ENCODE measurements around the gene ZNF396. TPM values are rescaled to one million over a fixed set of nuclear protein-coding genes. Genes with fewer than 3 reads are reported as not detected.
A peak's percentile ranks its signal among the peaks of the same experiment; 100 is the strongest.

Gene ZNF396
- total RNA-seq, 1 donor from 2014 or later: 1.6 TPM

DNA sequence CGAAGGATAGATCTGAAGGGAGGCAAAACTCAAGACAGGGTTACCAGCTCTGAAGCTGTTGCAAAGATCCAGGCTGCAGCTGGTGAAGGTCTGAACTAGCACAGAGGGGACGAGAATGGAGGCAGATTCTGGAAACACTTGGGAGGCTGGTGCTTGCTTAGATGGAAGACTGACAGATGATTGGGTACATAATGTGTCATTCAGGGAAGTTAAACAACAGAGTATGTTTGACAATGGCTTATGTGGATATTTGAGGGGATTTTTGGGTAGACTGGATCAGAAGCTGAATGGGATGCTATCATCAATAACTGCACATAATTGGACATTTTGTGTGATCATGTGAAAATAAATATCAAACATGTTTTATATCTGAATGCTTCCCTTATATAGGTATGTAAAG, 2.3 kb upstream of the ZNF396 start:
- no peak for DNase-seq

DNA sequence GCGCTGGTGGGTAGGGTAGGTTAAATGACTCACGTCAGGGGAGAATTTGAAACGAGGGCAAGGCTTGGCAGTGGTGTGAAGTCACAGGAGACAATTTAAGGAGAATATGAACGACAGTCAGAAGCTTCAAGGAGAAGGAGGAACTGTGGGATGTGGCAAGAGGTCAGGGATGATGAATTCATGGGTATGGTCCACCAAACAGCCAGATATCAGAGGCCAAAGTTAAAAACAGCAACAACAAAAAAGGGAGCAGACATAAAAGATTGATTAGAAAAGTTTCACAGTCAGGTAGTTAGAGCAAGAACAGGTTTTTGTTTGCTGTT, 1.4 kb upstream of the ZNF396 start:
- no peak for DNase-seq

DNA sequence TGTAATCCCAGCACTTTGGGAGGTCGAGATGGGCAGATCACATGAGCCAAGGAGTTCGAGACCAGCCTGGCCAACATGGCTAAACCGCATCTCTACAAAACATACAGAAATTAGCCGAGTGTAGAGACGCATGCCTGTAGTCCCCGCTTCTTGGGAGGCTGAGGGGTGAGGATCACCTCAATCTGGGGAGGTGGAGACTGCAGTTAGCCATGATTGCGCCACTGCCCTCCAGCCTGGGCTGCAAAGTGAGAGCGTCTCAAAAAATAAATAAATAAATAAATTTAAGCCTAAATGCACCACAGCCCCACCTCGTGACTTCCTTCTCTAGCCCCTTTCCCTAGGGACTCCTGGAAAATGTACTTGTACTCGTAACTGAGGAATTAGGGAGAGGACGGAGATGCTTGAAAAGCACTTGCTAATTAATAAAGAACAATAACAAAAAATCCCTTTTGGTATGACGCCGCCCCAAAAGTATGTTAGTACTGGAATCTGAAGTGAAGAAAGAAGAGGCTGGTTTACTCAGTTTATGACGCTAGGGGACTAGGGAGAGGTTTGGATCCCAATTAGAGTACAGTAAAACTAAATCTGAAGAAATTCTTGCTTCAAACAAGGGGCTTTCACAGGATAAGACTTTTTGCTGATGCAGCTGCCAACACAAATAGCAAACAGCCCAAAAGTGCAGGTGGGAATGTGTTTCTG, 887 bp upstream of the ZNF396 start:
- no peak for DNase-seq

DNA sequence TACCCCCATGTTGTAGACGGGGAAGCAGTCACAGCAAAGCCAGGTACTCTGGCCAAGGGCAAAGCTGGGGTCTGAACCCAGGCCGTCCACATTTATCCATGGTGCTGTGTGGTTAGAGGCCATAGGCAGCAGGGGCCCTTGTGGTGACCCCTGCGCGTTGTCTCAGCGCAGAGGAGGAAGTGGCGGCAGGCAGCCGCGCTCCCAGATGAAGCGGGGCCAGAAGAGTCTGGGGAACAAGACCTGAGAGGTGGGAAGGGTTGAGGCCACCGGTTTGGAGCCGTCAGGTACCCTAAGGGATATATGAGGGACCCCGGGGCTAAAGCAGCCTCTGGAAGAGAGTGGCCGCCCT, 770 bp downstream of the ZNF396 start:
- no peak for DNase-seq

DNA sequence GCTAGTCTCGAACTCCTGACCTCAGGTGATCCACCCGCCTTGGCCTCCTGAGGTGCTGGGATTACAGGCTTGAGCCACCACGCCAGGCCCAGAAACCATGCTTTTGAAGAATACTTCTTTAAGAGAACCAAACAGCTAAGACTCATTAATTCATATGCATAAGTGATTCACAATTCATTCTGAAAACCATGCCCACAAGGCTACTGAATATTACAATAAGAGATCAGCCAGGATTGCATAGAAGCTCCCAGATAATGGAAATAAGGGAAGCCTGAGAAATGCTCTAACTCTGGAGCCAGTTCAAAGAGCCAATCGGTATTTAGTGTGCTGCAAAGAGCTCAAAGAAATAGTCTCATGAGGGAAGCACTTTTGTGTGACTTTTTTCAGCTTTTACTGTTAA, 2.4 kb downstream of the ZNF396 start:
- no peak for DNase-seq

DNA sequence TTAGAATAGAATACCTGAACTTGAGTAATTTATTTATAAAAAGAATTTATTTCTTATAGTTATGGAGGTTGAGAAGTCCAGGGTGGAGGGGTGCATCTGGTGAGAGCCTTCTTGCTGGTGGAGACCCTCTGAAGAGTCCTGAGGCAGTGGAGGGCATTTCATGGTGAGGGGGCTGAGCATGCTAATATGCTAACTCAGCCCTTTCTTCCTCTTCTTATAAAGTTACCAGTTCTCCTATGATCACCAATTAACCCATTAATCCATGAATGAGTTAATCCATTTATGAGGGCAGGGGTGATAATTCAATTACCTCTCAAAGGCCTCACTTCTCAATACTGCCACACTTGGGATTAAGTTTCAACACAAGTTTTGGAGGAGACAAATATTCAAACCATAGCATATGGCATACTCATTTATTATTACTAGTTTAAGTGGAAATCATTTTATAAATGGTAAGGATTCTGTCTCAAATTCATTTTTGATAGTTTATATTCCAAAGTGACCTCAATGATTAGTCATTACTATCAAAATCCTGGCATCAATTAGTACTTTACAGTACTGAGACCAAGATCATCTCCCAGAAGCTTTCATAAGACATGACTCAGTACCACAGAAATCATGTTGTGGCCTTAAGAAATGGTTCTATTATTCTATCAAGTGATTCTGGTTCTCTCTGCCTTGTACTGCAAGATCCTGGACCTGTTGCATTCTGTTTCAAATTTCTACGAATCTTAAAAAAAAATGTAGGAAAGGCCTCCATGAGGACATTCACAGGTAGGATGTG, 5.5 kb downstream of the ZNF396 start:
- no peak for DNase-seq

DNA sequence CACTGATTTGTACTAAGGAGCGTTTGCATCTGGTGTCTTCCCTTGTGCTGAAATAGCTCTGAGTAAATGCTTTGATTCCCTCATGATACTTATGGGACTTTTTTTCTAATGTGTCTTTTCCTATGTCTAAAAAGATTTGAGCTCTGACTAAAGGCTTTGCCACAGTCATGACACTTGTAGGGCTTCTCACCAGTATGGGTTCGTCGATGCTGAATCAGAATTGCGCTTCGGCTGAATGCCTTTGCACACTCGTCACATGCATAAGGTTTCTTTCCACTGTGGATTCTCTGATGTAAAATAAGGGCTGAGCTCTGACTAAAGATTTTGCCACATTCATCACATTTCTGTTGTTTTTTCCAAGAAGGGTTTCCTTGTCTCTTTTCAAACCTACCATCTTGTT, 8.0 kb downstream of the ZNF396 start:
- DNase-seq: no peak

DNA sequence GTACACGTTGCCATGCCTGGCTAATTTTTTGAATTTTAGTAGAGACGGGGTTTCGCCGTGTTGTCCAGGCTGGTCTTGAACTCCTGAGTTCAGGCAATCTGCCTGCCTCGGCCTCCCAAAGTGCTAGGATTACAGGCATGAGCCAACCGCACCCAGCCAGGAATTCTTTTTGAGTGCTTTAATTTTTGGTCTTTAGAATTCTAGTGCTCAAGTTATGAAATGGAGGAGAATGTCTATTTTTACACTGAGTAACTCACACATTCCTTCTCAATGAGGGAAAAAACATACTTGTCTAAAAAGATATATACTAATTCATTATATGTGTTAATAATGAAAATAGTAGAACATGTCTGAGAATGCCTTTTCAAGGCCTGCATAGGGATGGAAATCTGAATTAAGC, 8.5 kb downstream of the ZNF396 start:
- DNase-seq: no peak

DNA sequence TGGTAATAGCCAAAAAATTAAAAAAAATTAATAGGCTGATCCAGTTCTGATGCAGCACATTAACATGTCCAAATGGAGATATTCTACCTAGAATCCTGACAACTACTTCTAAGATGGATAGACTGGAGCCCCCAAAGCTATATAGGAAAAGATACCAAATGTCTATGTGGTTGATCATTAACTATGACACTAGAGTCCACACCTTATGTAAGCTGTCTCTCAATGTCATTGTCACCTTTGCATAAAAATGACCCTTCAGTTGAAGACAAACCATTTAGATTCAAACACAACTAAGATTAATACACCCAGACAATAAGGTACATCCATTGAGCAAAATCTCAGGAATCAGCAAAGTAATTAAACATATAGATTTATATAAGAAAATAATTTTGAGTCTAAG, 14.6 kb downstream of the ZNF396 start:
- no peak for DNase-seq

DNA sequence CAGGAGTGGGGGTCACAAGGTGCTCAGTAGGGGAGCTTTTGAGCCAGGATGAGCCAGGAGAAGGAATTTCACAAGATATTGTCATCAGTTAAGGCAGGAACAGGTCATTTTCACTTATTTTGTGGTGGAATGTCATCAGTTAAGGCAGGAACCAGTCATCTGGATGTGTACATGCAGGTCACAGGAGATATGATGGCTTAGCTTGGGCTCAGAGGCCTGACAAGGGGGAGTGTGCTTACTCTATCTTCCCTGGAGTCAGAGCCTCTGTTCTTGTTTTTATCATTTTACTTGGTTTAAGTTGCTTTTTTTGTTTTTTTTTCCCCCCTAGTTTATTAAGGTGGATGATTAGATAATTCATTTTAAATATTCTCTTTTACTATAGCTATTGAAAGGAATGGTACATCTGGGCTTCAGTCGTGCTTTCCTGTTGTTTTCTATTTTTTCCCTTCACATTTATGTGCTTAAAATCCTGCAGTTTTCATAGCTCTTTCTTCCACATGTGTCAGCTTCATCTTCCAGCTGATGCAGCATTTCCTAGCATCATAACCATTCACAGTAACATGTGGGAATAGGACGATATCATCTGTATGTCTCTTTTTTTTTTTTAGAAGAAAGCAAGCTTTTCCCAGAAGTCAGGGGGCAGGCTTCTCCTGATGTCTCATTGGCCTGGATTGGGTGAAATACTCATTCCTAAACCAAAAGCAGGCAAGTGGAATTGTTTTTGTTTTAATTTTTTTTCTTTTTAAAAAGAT, 15.4 kb downstream of the ZNF396 start:
- DNase-seq: peak; percentile 74

DNA sequence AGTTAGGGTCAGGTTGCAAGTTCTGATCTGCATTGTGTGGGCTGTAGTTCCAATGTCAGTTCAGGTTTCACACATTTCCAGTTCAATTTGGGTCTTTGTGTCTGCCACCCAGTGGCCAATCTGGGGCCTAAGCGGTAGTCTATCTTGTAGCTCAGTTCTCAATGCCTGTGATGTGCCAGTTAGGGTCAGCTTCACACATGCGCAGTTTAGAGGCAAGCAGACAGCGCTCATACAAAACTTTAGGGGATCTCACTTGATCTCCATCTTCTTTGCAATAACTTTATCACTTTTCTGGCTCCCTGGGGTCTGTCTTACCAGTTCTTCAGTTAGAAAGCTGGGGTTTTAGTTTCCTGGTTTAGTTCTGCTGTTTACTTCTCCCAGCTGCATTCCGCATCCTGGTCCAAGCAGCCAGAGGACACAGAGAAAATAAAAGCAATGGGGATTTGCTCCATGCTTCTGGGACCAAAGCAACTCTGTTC, 22.0 kb downstream of the ZNF396 start:
- DNase-seq: peak; percentile 51

DNA sequence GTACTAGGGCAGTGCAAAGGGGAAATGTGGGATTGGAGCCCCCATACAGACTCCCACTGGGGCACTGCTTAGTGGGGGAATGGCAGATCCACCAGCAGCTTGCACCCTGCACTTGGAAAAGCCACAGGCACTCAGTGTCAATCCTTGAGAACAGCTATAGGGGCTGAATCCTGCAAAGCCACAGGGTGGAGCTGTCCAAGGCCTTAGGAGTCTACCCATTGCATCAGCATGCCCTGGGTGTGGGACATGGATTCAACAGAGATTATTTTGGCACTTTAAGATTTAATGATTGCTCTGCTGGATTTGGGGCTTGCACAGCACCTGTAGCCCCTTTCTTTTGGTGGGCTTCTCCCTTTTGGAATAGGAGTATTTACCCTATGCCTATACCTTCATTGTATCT, 24.4 kb downstream of the ZNF396 start:
- DNase-seq: no peak

DNA sequence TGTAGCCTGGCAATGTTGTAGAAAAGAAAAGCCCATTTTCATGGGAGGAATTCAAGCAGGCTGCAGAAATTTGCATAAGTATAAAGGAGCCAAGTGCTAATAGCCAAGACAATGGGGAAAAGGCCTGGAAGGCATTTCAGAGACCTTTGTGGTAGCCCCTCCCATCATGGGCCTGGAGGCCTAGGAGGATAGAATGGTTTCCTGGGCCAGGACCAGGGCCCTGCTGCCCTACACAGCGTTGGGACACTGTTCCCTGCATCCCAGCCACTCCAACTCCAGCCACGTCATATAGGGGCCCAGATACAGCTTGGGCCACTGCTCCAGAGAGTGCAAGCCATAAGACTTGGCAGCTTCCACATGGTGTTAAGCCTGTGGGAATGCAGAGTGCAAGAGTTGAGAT, 24.9 kb downstream of the ZNF396 start:
- no peak for DNase-seq

DNA sequence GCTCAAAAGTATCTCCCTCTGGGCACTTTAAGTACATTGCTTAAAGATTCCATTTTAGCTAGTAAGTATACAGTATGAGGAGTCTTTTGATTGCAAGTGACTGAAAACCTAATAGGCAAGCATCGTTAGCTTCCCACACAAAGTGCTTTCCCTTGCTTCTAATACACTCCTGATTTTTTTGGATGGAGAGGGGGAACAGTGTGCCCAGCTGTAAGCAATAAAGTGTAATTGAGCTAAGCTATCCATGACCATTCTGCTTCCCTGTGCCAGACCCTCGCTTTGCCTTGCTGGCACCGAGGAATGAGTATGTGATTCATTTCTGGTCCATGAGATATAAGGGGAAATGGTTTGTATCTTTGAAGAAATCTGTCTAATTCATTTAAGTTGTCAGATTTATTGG, 29.1 kb downstream of the ZNF396 start:
- no peak for DNase-seq

DNA sequence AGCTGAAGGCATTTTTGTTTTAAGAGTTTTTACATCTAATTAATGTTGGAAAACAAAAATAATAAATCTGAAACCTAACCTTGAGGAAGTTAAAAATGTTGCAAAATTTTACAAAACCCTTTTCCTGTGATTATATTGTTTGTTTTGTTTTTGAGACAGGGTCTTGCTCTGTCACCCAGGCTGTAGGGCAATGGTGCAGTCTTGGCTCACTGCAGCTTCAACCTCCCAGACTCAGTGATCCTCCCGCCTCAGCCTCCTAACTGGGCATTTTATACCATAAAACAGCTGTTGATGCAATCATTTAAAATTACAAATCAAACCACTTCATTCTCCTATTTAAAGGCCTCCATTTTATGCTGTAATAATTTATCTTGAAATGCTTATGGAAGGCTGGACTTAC, 31.2 kb downstream of the ZNF396 start:
- DNase-seq: no peak

DNA sequence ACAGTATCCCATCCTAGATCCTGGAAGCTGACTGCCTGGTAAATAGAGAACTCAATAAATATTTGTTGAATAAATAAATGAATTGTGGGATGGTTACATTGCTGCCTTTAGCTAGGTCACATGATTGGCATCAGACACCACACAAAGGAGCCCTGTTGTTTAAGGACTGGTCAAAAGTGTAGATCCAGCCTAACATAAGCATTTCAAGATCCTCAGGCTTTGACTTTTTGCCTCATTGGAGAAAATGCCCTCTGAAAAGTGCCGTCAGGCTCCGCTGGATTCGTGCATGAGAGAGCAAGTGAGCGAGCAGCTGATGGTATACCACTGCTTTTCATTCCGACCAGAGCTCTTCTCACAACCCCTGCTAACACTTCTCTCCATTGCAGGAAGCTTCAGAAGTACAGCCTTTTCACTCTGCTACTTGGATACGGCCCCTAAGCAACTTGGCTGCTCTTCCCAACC, 31.6 kb downstream of the ZNF396 start:
- peak; percentile 59 for DNase-seq

DNA sequence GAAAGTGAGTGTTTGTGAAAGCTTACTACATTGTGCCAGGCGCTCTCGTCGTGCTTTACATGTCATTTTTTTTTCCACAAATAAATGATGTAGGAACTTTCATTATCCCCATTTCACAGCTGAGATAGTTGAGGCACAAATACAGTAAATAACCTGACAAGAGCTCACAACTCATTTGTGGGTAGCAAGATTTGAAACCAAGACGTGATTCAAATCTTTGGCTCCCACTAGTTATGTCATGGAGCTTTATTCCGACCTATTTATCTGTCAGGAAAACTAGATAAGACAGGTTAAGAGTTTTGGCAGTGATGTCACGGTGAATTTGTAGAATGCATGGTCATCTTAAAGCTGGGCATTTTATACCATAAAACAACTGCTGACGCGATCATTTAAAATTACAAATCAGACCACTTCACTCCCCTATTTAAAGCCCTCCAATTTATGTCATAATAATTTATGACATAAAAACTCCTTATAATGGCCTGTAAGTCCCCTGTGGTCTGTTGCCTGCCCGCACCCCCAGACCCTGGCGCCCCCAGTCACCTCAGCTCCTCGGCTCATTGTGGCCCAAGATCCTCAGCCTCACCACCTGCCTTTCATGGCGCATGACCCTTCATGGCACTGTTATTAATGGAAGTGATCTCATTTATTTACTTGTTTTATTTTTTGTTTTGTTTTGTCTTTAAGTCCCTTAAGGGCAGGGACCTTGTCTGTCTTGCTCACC, 32.2 kb downstream of the ZNF396 start:
- no peak for DNase-seq

DNA sequence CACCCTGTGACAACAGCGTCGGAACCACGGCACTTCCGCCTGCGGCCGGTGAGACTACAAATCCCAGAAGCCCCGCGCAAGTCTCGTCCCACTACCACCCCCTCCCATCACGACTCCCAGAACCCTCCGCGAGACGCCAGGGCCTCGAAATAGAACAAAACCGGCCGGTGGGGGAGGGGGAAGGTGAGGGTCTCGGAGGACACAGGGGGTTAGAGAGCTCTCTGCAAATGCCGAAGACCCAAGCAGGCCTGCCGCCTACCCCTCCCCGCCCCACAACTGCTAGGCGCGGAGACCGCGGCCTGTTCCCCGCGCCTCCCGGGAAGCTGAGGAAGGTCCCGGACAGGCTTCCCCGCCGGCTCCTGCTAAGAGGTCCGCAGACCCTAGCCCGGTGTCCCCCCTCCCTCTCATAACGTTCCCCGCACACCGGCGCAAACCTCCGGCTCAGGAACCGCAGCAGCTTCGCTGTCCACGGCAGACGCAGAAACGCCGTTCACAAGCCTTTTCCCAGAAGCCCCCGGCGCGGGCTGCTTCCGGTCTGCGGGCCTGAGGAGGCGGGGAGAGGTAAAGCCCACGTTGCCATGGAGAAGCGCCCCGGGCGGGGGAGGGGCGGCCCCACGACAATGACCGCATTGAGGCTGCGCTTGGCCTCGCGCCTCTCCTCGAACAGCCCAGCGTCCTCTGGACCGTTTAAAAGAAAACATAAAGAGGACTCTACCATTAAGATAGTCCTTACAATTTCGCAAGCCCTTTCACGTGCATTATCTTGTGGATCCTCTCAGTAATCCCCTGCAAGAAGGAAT, 33.0 kb downstream of the ZNF396 start, which contains the start of gene ZNF24:
Gene ZNF24 (minus strand): TSS at position 485 of the 800 bp plus-strand sequence. CDS start 3,770 bp downstream, outside the sequence.
- DNase-seq: peak; percentile 95

DNA sequence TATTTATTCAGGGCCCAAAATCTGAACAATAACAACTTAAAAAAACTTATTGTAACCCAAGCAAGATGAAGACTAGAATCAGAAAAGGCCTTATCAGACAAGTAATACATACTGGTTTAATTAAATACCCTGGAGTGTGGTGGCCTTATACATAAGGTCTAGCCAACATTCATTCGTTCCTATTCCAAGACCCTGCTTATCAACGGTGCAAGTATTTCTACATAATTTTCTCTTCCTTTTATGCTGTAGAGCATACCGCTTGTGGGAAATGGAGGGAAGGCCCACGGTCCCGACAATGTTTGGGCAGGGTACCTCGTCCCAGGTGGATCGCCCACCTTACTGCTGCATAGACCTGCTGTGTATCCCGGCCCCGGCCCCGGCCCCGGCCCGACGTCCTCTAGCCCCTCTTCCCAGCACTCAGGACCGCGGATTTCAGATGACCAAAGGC, 33.6 kb downstream of the ZNF396 start:
- no peak for DNase-seq

DNA sequence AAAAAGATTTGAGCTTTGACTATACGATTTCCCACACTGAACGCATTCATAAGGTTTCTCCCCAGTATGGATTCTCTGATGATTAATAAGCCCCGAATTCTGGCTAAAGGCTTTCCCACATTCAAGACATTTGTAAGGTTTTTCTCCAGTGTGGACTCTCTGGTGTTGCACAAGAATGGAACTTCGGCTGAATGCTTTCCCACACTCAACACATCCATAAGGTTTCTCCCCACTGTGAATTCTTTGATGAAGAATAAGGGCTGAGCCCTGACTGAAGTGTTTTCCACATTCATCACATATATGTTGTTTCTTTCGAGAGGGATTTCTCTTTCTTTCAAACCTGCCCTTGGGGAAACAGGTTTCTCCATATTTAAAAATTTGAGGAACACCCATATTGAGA, 39.9 kb downstream of the ZNF396 start:
- no peak for DNase-seq

DNA sequence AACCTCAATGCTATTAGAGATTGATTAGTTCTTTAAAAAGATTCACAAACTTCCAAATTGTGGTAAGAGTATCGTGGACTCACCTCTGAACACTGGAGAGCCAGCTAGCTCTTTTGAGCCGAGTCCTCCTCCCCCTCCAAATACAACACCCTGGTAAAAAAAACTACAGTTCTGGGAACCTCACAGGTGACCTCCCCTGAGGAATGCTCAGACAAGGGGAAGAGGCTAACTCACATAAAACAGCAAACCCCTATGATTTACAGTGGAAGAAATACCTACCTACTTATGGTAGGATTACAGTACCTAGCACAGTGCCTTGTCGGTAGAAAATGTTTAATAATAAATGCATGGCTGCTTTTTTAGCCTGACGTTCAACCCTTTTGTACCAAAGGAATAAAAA, 41.3 kb downstream of the ZNF396 start:
- DNase-seq: no peak

DNA sequence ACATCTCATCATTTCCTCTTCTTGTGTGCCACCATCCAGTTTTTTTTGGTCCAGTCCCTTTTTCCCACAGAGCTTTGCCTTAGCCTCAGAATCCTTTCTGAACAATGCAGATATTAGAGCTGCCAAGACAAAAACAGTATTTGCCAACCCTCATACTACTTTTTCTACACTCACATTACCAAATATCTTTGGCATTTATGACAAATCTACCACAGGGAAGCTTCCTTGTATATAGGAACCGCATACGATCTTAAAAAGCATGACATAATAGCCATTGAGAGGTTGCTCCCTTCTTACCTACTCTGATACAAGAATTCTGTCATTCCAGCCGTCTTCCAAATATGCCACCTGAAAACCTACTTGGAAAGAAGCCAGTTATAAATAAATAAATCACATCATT, 42.3 kb downstream of the ZNF396 start:
- DNase-seq: no peak
